BE2C (cell line): Measurements from ENCODE around the gene KCNIP4.

Experiments used
- DNase-seq: peaks from one replicate; pipeline ENCODE4 v3.0.0-alpha.2; 2020
- H3K27me3 ChIP-seq: fragments of 250-450 bp; sonication (Bioruptor Pico); 2 replicates; pipeline ENCODE4 v1.5.1; 2020; ENCODE audit warnings: mild to moderate bottlenecking
- H3K36me3 ChIP-seq: fragments of 250-450 bp; sonication (Bioruptor Pico); 2 replicates; pipeline ENCODE4 v1.5.1; 2020; ENCODE audit warnings: mild to moderate bottlenecking
- H3K4me1 ChIP-seq: fragments of 250-450 bp; sonication (Bioruptor Pico); 2 replicates; pipeline ENCODE4 v1.5.1; 2020
- H3K4me3 ChIP-seq: 2 replicates; pipeline ENCODE4 v1.5.1; 2011; ENCODE audit warnings: low read depth, low read length
- H3K9me3 ChIP-seq: fragments of 250-450 bp; sonication (Bioruptor Pico); 2 replicates; pipeline ENCODE4 v1.5.1; 2020
- CTCF ChIP-seq: IDR thresholded peaks from 2 replicates; pipeline ENCODE4 v1.5.1; 2012; ENCODE audit warnings: mild to moderate bottlenecking, low read depth, low read length

KCNIP4 gene

GRCh38 chr4:21947791-21948346 is 703 bp downstream of the KCNIP4 start:
- no peak for TF ChIP-seq CTCF

GRCh38 chr4:21946858-21947257 is 1.7 kb downstream of the KCNIP4 start:
- no peak for DNase-seq
- Histone ChIP-seq H3K4me3 (no peak overlapping the region), H3K4me1 (no peaks in the 10 kb centered on the region), H3K27me3 (peaks cover 44% of the 10 kb centered on the region), H3K36me3 (no peaks in the 10 kb centered on the region), H3K9me3 (no peaks in the 10 kb centered on the region)
- no peak for TF ChIP-seq CTCF

More at GRCh38 chr4:21947791-21948346, 703 bp downstream of the KCNIP4 start:
- Histone ChIP-seq H3K36me3 (no peaks in the 10 kb centered on the region), H3K27me3 (peaks cover 50% of the 10 kb centered on the region), H3K4me3 (0 out of 2 replicates have a peak overlapping the region, but pooled peaks have one; percentile 16), H3K4me1 (no peaks in the 10 kb centered on the region), H3K9me3 (no peaks in the 10 kb centered on the region)
- DNase-seq, result no peak

GRCh38 chr4:21921526-21922180 is 26.9 kb downstream of the KCNIP4 start:
- Histone ChIP-seq H3K4me1 (no peaks in the 10 kb centered on the region), H3K4me3 (no peak overlapping the region), H3K27me3 (0 out of 2 replicates have a peak, but pooled peaks cover under 1% of the 10 kb centered on the region), H3K36me3 (no peaks in the 10 kb centered on the region), H3K9me3 (no peaks in the 10 kb centered on the region)
- no peak for DNase-seq
- TF ChIP-seq CTCF, result no peak

- H3K4me1 ChIP-seq, result no peaks in the 10 kb centered on the region
- no peak for DNase-seq
- no peaks in the 10 kb centered on the region for H3K36me3 ChIP-seq
- TF ChIP-seq CTCF, result no peak
- H3K4me3 ChIP-seq, result no peak overlapping the region
- peaks cover 6% of the 10 kb centered on the region; the same call in 1 of the 2 replicates for H3K27me3 ChIP-seq
- no peaks in the 10 kb centered on the region for H3K9me3 ChIP-seq
Measured at GRCh38 chr4:21915761-21916160, 32.8 kb downstream of the KCNIP4 start.

- DNase-seq, result no peak
- H3K9me3 ChIP-seq, result no peaks in the 10 kb centered on the region
- H3K27me3 ChIP-seq, result no peaks in the 10 kb centered on the region; the same call in 1 of the 2 replicates
- no peaks in the 10 kb centered on the region for H3K36me3 ChIP-seq
- no peak overlapping the region for H3K4me3 ChIP-seq
- no peak for TF ChIP-seq CTCF
- H3K4me1 ChIP-seq, result no peaks in the 10 kb centered on the region
Measured at GRCh38 chr4:21901831-21902230, 46.7 kb downstream of the KCNIP4 start.

GRCh38 chr4:21901281-21901680 is 47.3 kb downstream of the KCNIP4 start:
- Histone ChIP-seq H3K36me3 (no peaks in the 10 kb centered on the region), H3K9me3 (no peaks in the 10 kb centered on the region), H3K4me1 (no peaks in the 10 kb centered on the region), H3K4me3 (no peak overlapping the region), H3K27me3 (no peaks in the 10 kb centered on the region; the same call in 1 of the 2 replicates)
- DNase-seq, result no peak
- no peak for TF ChIP-seq CTCF
